IMR-90 (cell line): Measurements from ENCODE around the gene RUNX2. TPM values are rescaled to one million over a fixed set of nuclear protein-coding genes. Genes with fewer than 3 reads are reported as not detected.

ENCODE experiments used
- ATAC-seq: fragments of 200-7000 bp; cut with Tn5 transposase; 2 replicates; pipeline ENCODE4 v1.9.1; 2020; ENCODE audit warnings: low read depth, mild to moderate bottlenecking, moderate library complexity
- BruUV-seq: library from RNA; stranded (reverse); fragments of 400-500 nt; replicated peaks from 2 replicates; lab custom pipeline; 2021; lab: Mats Ljungman, UMichigan
- CTCF ChIA-PET: fragments of 300-600 bp; formaldehyde crosslinking; extraction: SDS; loops from one replicate; lab custom pipeline; 2021; ENCODE audit warnings: antibody characterized with exemption; lab: Yijun Ruan, JAX
- POLR2A ChIA-PET: fragments of 300-600 bp; sonication (Branson Sonifier 250); formaldehyde crosslinking; loops from one replicate; lab custom pipeline; 2022; ENCODE audit warnings: antibody characterized with exemption; ENCODE audit not compliant: unreplicated experiment; lab: Charles Lee
- DNase-seq: peaks from one replicate; pipeline ENCODE4 v3.0.0; 2013
- H2AFZ ChIP-seq: replicated peaks from 2 replicates; pipeline ENCODE3; 2013; ENCODE audit warnings: low read length, mild to moderate bottlenecking; ENCODE audit not compliant: poor library complexity
- H2AK5ac ChIP-seq: 2 replicates; pipeline ENCODE4 v1.6.1; 2013; ENCODE audit warnings: low read depth, low read length, inconsistent platforms
- H2AK9ac ChIP-seq: replicated peaks from 2 replicates; pipeline ENCODE3; 2013; ENCODE audit warnings: mild to moderate bottlenecking, low read depth, low read length, moderate library complexity; ENCODE audit not compliant: poor library complexity
- H2BK120ac ChIP-seq: 2 replicates; pipeline ENCODE4 v1.6.1; 2013; ENCODE audit warnings: low read depth, low read length, inconsistent platforms
- H2BK15ac ChIP-seq: 3 replicates; pipeline ENCODE4 v1.6.1; 2013; ENCODE audit warnings: low read depth, low read length, inconsistent platforms
- H2BK20ac ChIP-seq: 2 replicates; pipeline ENCODE4 v1.6.1; 2013; ENCODE audit warnings: low read depth, mild to moderate bottlenecking, inconsistent platforms, low read length, moderate library complexity
- H2BK5ac ChIP-seq: 2 replicates; pipeline ENCODE4 v1.6.1; 2013; ENCODE audit warnings: mild to moderate bottlenecking, low read depth, low read length, inconsistent platforms; ENCODE audit not compliant: poor library complexity, severe bottlenecking
- H3K14ac ChIP-seq: replicated peaks from 2 replicates; pipeline ENCODE4 v1.6.1; 2013; ENCODE audit warnings: low read depth, low read length, inconsistent platforms
- H3K18ac ChIP-seq: 2 replicates; pipeline ENCODE4 v1.6.1; 2013; ENCODE audit warnings: low read depth, low read length, control low read depth
- H3K23ac ChIP-seq: 2 replicates; pipeline ENCODE4 v1.6.1; 2013; ENCODE audit warnings: low read depth, low read length, inconsistent platforms
- H3K27ac ChIP-seq: 2 replicates; pipeline ENCODE4 v1.5.1; 2013; ENCODE audit warnings: mild to moderate bottlenecking, control low read depth, low read length; ENCODE audit not compliant: insufficient read depth
- H3K27me3 ChIP-seq: 2 replicates; pipeline ENCODE4 v1.6.1; 2013; ENCODE audit warnings: low read length; ENCODE audit not compliant: control insufficient read depth, insufficient read depth
- H3K36me3 ChIP-seq: 2 replicates; pipeline ENCODE4 v1.6.1; 2013; ENCODE audit warnings: low read length, mixed read lengths; ENCODE audit not compliant: control insufficient read depth, insufficient read depth
- H3K4ac ChIP-seq: 2 replicates; pipeline ENCODE4 v1.6.1; 2013; ENCODE audit warnings: low read depth, low read length, inconsistent platforms
- H3K4me1 ChIP-seq: 2 replicates; pipeline ENCODE4 v1.6.1; 2013; ENCODE audit warnings: low read length, mixed read lengths; ENCODE audit not compliant: control insufficient read depth, insufficient read depth
- H3K4me2 ChIP-seq: 2 replicates; pipeline ENCODE4 v1.6.1; 2013; ENCODE audit warnings: low read depth, mild to moderate bottlenecking, control low read depth, low read length, moderate library complexity
- H3K4me3 ChIP-seq: 2 replicates; pipeline ENCODE4 v1.5.1; 2013; ENCODE audit warnings: low read depth, mild to moderate bottlenecking, control low read depth, low read length, moderate library complexity; ENCODE audit not compliant: insufficient read depth
- H3K56ac ChIP-seq: 2 replicates; pipeline ENCODE4 v1.6.1; 2013; ENCODE audit warnings: low read length, inconsistent platforms; ENCODE audit not compliant: insufficient read depth; ENCODE audit errors: extremely low read depth
- H3K79me1 ChIP-seq, 2 experiments: 2 replicates each; pipeline ENCODE4 v1.6.1; 2013; ENCODE audit warnings: low read length in 2 of 2, inconsistent platforms in 1 of 2, low read depth in 1 of 2
- H3K9ac ChIP-seq: 2 replicates; pipeline ENCODE4 v1.6.1; 2013; ENCODE audit warnings: low read depth, low read length, control low read depth
- H3K9me1 ChIP-seq: 2 replicates; pipeline ENCODE4 v1.6.1; 2013; ENCODE audit warnings: low read length, inconsistent platforms; ENCODE audit not compliant: insufficient read depth
- H3K9me3 ChIP-seq: 2 replicates; pipeline ENCODE4 v1.6.1; 2013; ENCODE audit warnings: low read length; ENCODE audit not compliant: control insufficient read depth, insufficient read depth
- H4K20me1 ChIP-seq: 2 replicates; pipeline ENCODE4 v1.6.1; 2013; ENCODE audit warnings: low read length, inconsistent platforms; ENCODE audit not compliant: insufficient read depth
- H4K5ac ChIP-seq: 2 replicates; pipeline ENCODE4 v1.6.1; 2013; ENCODE audit warnings: mild to moderate bottlenecking, low read depth, low read length, control low read depth
- H4K8ac ChIP-seq, 2 experiments: 2 replicates each; pipeline ENCODE4 v1.6.1; 2013; ENCODE audit warnings: low read depth in 2 of 2, low read length in 2 of 2, control low read depth in 1 of 2, inconsistent platforms in 1 of 2
- H4K91ac ChIP-seq: 2 replicates; pipeline ENCODE4 v1.6.1; 2013; ENCODE audit warnings: low read depth, low read length, inconsistent platforms; ENCODE audit not compliant: insufficient read depth
- BHLHE40 ChIP-seq: fragments of 150-350 bp; IDR thresholded peaks from 2 replicates; pipeline ENCODE4 v1.6.1; 2016; ENCODE audit warnings: mild to moderate bottlenecking, low read depth, low read length
- CEBPB ChIP-seq: IDR thresholded peaks from 2 replicates; pipeline ENCODE4 v1.6.1; 2012; ENCODE audit warnings: low read depth, low read length, improper control_type of control experiment
- CTCF ChIP-seq: conservative IDR thresholded peaks from 2 replicates; pipeline ENCODE4 v1.5.1; 2012; ENCODE audit warnings: mild to moderate bottlenecking, low read depth, low read length, improper control_type of control experiment
- RAD21 ChIP-seq: IDR thresholded peaks from 2 replicates; pipeline ENCODE4 v1.6.1; 2012; ENCODE audit warnings: low read length, improper control_type of control experiment
- RFX5 ChIP-seq: IDR thresholded peaks from 2 replicates; pipeline ENCODE4 v1.8.0; 2012; ENCODE audit warnings: low read depth, mild to moderate bottlenecking, low read length, moderate library complexity
- SMC3 ChIP-seq: fragments of 150-350 bp; IDR thresholded peaks from 2 replicates; pipeline ENCODE4 v1.6.1; 2016; ENCODE audit warnings: low read depth, mild to moderate bottlenecking, antibody characterized with exemption, low read length, moderate library complexity
- WGBS, 2 experiments: methylation state at CpG; one replicate each; pipeline versions ENCODE4 v1.1.5 to v1.1.7; 2013; ENCODE audit warnings: missing lambda C conversion rate in 2 of 2; ENCODE audit not compliant: insufficient read length in 1 of 2; ENCODE audit errors: extremely low coverage in 2 of 2; 5-methylcytosine and 5-hydroxymethylcytosine counted together
- dilution Hi-C: fragments of 300-500 bp; cut with HindIII; formaldehyde crosslinking; loops from one replicate; pipeline ENCODE4 v1.14.3; 2018; ENCODE audit warnings: low sequenced_read_pairs; ENCODE audit not compliant: unreplicated experiment
- in situ Hi-C: fragments of 300-500 bp; cut with MboI; formaldehyde crosslinking; loops from 3 replicates; pipeline ENCODE4 v1.14.3; 2019; ENCODE audit warnings: low sequenced_read_pairs, inconsistent platforms, mixed read lengths
- intact Hi-C: fragments of 100-400 bp; cut with micrococcal nuclease; formaldehyde crosslinking; loops from 2 replicates; pipeline ENCODE4 v1.10.0; 2022
- polyA plus RNA-seq, 3 experiments: library from polyadenylated mRNA; depleted of rRNA; stranded (reverse); fragments of >200 nt; gene quantifications; 2 replicates each; pipeline ENCODE4 v1.2.3, GENCODE V29; 2012; ENCODE audit warnings: low replicate concordance in 1 of 3
- total RNA-seq: library from RNA; depleted of rRNA; stranded (reverse); fragments of >200 nt; gene quantifications from 2 replicates; pipeline ENCODE4 v1.2.3, GENCODE V29; 2012

RUNX2 gene
- total and polyA plus RNA-seq, 2 of the 4 experiments (the other 2 are of a cell fraction), result 2.3 to 4.7 TPM

GRCh38 chr6:45473121-45473993 is 145.2 kb downstream of the RUNX2 start:
- Histone ChIP-seq H3K23ac (no peak overlapping the region), H4K91ac (no peak overlapping the region), H3K9me1 (peaks cover 3% of the 10 kb centered on the region; the same call in 1 of the 2 replicates), H3K27ac (no peak overlapping the region), H3K9ac (no peak overlapping the region), H3K36me3 (no peaks in the 10 kb centered on the region; the same call in 1 of the 2 replicates), H2BK20ac (no peak overlapping the region; the same call in 1 of the 2 replicates), H3K56ac (no peak overlapping the region), H3K4me2 (no peak overlapping the region), H3K9me3 (no peaks in the 10 kb centered on the region), H4K5ac (no peak overlapping the region), H3K4ac (no peak overlapping the region), H2AK5ac (peak overlapping the region; percentile 7; the same call in 1 of the 2 replicates), H2BK5ac (no peak overlapping the region), H3K4me1 (peaks cover 5% of the 10 kb centered on the region), H2BK120ac (no peak overlapping the region), H2BK15ac (no peak overlapping the region), H4K8ac (no peak overlapping the region), H4K20me1 (no peaks in the 10 kb centered on the region), H3K18ac (no peak overlapping the region), H3K4me3 (no peak overlapping the region), H2AK9ac (no peak overlapping the region), H3K27me3 (no peaks in the 10 kb centered on the region), H3K14ac (0 out of 2 replicates have a peak overlapping the region, but pooled peaks have one; percentile 19), H2AFZ (no peak overlapping the region), H3K79me1 (peaks cover 5 to 45% of the 10 kb centered on the region in 2 experiments; a peak in 3 of 4 replicates)
- intact Hi-C loops (no loop called here), in situ Hi-C loops (no loop called here), dilution Hi-C loops (no loop called here)
- ChIA-PET CTCF (no interaction called here), POLR2A (interaction anchor here (0.5 to 0.6 kb wide), 2 partner anchors 15 to 1022 kb away, joined by 3 to 5 read pairs; no protein-coding TSS in a partner anchor)
- TF ChIP-seq CEBPB (no peak), CTCF (no peak), RFX5 (no peak), SMC3 (no peak), BHLHE40 (no peak), RAD21 (no peak)
- WGBS, 2 experiments, result 100% methylated on average over 1 of the region's 13 CpGs; no CpG with 5 or more reads in 1 of the 2 experiments
- no peak for DNase-seq
- ATAC-seq, result no peak
- no TSS peak for BruUV-seq
